ENCODE results near the gene RGP1. TPM values are rescaled to one million over a fixed set of nuclear protein-coding genes. Genes with fewer than 3 reads are reported as not detected.
A peak's percentile ranks its signal among the peaks of the same experiment; 100 is the strongest.

Gene RGP1, protein sequence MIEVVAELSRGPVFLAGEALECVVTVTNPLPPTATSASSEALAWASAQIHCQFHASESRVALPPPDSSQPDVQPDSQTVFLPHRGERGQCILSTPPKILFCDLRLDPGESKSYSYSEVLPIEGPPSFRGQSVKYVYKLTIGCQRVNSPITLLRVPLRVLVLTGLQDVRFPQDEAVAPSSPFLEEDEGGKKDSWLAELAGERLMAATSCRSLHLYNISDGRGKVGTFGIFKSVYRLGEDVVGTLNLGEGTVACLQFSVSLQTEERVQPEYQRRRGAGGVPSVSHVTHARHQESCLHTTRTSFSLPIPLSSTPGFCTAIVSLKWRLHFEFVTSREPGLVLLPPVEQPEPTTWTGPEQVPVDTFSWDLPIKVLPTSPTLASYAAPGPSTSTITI
- total RNA-seq = 10 to 100 TPM; 12.7 to 13.4 TPM

DNA sequence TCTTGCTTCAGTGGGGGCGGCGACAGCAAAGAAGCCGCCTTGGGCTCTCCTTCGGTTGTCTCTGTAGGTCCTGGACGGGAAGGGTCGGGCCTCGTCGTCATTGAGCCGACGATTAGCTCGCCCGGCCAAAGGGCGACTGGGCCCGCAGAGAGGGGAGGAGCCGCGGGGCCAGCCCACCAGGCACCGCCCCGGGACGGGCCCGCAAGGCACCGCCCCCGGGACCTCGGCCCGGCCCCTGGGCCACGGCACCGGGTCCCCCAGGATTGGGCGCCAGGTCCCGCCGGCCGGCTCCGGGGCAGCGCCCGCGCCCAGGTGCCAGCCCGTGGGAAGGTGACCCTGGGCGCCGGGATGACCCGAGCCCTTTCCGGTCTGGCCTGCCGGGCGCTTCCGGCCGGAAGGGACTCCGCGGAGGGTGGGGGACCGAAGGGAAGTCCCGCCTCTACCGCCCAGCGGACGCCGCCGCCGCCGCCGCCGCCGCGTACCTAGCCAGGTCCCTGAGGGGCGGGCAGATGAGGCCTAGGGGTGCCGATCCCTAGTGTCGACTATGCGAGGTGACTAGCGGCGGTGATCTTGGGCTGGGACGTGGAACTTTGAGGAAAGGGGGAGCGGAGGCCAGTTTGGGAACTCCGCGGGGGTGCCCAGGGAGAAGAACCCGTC, at the start of gene RGP1, which contains the start of gene GBA2:
TSS of gene RGP1 (plus strand) at position 430 of the 657 bp plus-strand sequence. CDS start 469 bp downstream, outside the sequence.
TSS of gene GBA2 (minus strand) at position 371 of the 657 bp plus-strand sequence. CDS start 524 bp downstream, outside the sequence.
- H3K4me3 Mint-ChIP-seq = peak within 1 kb of the TSS; percentile 92
- no peaks in the 10 kb centered on the region for H3K9me3 Mint-ChIP-seq
- DNase-seq = peak; percentile 82
- H3K4me1 Mint-ChIP-seq = peaks cover 30% of the 10 kb centered on the region
- peak within 1 kb of the TSS; percentile 87 for H3K27ac Mint-ChIP-seq
- H3K36me3 Mint-ChIP-seq = peaks cover 17% of the 10 kb centered on the region
- no peaks in the 10 kb centered on the region for H3K27me3 Mint-ChIP-seq

DNA sequence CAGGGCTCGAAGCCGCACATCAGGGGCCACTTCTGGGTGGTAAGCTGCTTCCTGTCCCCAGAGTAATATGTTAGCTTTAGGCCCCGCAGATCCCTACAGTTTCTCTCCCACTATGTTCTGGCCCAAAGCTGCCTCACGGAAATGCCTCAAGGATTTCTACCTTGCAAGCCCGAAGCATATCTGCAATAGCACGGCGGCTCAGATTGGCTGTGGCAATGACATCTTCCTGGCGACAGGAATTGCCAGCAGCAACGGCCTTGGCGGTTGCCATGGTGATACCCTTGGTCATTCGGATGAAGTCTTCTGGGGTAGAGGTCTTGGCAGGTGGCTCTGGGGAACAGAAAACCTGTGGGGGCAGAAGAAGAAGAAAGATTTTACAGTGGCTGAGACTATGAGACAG, 49.1 kb upstream of the RGP1 start:
- Mint-ChIP-seq H3K4me1 (peaks cover 5% of the 10 kb centered on the region), H3K27me3 (no peaks in the 10 kb centered on the region), H3K4me3 (no peak overlapping the region), H3K36me3 (peaks cover 18% of the 10 kb centered on the region), H3K9me3 (no peaks in the 10 kb centered on the region), H3K27ac (no peak overlapping the region)
- DNase-seq = no peak

DNA sequence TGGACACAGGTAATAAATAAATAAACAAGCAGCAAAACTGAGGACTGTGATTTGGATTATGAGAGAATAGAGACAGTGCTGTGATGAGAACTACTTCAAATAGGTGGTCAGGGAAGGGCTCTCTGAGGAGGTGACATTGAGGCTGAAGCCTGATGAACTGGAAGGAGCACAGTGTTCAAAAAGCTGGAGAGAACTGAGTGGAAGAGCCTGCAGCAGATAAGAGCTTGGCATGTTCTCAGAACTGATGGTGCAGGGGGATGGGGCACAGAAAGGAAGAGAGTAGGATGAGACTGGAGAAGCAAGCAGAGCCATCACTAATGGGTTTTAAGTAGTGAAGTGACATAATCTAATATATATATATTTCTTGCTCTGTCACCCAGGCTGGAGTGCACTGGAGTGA, 48.1 kb upstream of the RGP1 start:
- Mint-ChIP-seq H3K4me1 (peaks cover 5% of the 10 kb centered on the region), H3K4me3 (no peak overlapping the region), H3K27ac (no peak overlapping the region), H3K36me3 (peaks cover 20% of the 10 kb centered on the region), H3K27me3 (no peaks in the 10 kb centered on the region), H3K9me3 (no peaks in the 10 kb centered on the region)
- DNase-seq = no peak

DNA sequence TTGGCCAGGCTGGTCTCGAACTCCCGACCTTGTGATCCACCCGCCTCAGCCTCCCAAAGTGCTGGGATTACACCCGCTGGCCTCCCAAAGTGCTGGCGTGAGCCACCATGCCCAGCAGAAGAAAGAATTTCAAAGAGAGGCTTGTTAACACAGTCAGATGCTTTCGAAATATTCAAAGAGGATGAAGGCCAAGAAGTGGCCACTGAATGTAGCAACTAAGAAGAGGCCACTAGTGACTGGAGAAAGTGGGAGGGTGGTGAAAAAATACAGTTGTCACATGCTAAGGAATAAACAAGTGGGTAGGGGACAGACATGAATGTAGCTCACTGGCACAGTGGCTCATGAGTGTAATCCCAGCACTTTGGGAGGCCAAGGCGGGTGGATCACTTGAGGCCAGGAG, 46.4 kb upstream of the RGP1 start:
- Mint-ChIP-seq H3K4me1 (no peaks in the 10 kb centered on the region), H3K27ac (no peak overlapping the region), H3K9me3 (no peaks in the 10 kb centered on the region), H3K27me3 (no peaks in the 10 kb centered on the region), H3K36me3 (peaks cover 18% of the 10 kb centered on the region), H3K4me3 (no peak overlapping the region)
- no peak for DNase-seq

DNA sequence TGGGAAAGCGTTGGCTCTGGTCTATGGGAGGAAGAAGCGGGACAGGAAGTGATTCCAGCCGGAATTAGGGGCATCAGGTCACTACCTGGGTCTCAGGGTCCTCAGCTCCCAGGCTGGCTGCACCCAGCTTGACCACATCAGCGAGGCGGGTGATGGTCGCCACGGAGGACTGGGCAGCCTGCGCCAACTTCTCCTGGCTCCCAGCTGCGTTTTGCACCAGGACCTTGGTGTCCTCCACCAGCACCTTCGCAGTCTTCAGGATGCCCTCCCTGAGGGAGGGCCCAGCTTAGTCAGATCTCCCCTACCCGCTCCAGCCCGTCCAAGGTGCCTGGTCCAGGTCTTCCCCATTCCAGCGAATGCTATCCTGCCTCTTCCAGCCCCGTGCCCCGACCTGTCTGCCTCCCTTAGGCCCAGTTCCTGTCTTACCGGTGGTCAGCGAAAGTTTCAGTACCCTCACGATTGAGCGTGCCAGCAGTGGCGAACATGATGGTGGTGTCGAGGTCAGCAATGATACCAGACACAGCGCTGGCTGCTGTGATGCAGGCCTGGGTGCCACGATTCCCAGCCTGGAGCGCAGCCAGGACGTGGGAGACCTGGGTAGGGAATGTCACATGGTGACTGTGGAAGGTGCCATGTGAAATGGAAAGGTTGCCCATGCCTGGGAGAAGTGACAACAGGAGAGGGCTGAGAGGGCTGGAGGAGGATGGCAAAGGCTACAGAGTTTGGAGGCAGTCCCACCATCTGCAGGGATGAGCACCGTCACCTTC, 45.0 kb upstream of the RGP1 start:
- Mint-ChIP-seq H3K36me3 (peaks cover 20% of the 10 kb centered on the region), H3K27me3 (no peaks in the 10 kb centered on the region), H3K9me3 (no peaks in the 10 kb centered on the region), H3K27ac (no peak overlapping the region), H3K4me1 (no peaks in the 10 kb centered on the region), H3K4me3 (no peak overlapping the region)
- no peak for DNase-seq

DNA sequence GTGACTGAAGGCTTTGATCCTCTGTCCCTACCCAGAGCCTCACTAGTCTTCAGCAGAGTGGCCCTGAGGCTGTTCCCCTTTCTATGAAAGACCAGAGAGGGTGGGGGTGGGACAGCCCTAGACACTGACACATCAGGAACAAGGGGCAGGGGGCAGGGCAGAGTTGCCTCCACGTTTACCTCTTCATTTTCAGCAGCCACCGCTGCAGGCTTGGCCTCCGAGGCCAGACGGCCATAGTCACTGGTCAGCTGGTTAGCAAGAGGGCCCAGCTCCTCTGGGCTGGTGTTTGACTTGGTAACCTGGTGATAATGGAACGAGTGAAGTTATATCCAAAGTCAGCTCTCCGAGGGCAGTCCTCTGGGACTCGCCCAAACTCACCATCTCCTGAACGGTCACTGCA, 43.7 kb upstream of the RGP1 start:
- Mint-ChIP-seq H3K27ac (no peak overlapping the region), H3K4me3 (no peak overlapping the region), H3K36me3 (peaks cover 25% of the 10 kb centered on the region), H3K4me1 (no peaks in the 10 kb centered on the region), H3K9me3 (no peaks in the 10 kb centered on the region), H3K27me3 (no peaks in the 10 kb centered on the region)
- no peak for DNase-seq

DNA sequence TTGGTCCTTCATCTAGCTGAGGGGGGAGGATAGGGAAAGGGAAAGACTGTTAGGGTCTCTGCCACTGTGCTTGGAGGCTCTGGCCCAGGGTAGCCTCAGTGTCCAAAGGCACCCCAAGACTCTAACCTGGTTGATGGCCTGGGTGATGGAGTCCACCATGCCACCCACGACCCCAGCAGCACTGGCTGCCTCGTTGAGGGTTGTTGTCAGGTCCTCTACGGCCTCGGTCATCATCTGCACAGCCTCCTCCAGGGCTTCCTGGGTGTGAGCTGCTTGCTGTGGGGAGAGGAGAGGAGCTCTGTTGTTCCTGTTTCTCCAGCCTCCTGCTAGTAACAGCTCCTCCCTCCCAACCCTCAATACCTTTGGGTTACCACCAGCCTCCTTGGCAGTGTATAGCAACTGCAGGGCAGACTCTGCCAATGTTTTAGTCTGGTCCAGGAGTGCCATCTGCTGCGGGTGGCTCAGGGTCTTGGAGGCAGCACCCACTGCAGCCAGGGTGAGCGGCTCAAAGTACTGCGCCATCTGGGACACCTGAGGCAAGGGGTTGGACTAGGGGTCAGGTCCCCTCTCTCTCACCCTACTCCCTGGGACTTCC, 43.2 kb upstream of the RGP1 start:
- DNase-seq = no peak
- Mint-ChIP-seq H3K4me3 (no peak overlapping the region), H3K4me1 (no peaks in the 10 kb centered on the region), H3K27ac (no peak overlapping the region), H3K27me3 (no peaks in the 10 kb centered on the region), H3K9me3 (no peaks in the 10 kb centered on the region), H3K36me3 (peaks cover 30% of the 10 kb centered on the region)

DNA sequence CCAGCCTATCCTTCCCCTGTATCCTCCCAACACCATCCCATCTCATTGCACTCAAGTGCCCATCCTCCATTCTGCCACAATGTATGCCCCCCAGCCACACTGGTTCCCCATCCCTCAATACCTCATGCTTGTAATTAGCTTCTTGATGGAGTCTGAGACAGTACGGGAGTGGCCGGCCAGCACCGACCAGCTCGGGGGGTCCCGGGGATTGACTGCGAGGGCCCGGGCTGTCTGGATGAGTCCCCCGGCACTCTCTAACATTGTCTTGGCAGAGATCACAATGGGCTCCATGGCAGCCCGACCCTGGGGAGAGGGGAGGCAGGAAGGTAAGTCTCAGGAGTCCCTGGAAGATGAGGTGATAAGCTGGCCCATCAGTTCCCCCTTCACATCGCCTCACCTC, 42.1 kb upstream of the RGP1 start:
- H3K4me1 Mint-ChIP-seq = no peaks in the 10 kb centered on the region
- no peaks in the 10 kb centered on the region for H3K9me3 Mint-ChIP-seq
- no peak overlapping the region for H3K4me3 Mint-ChIP-seq
- no peaks in the 10 kb centered on the region for H3K27me3 Mint-ChIP-seq
- no peak for DNase-seq
- peaks cover 33% of the 10 kb centered on the region for H3K36me3 Mint-ChIP-seq
- H3K27ac Mint-ChIP-seq = no peak overlapping the region

DNA sequence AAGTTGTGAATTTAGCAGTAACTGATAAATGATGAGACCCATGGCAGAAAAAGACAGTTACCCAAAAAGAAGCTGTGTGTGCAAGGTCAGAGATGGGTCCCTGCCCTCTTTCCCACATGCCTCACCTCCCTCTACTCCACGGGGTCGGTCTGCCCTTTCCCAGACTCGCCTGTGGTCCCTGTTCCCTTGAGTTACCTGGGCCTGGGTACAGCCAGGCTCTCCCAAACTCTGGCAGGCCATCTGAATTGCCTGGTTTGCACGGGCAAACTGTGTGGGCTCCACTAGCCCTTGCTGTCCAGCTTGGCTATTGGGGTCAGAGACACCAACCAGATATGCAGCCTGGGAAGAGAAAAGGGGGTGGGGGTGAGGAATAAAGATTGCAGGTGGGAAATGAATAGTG, 40.9 kb upstream of the RGP1 start:
- Mint-ChIP-seq H3K27ac (peak overlapping the region; percentile 43), H3K36me3 (peaks cover 28% of the 10 kb centered on the region), H3K4me1 (no peaks in the 10 kb centered on the region), H3K9me3 (no peaks in the 10 kb centered on the region), H3K27me3 (no peaks in the 10 kb centered on the region), H3K4me3 (no peak overlapping the region)
- no peak for DNase-seq

DNA sequence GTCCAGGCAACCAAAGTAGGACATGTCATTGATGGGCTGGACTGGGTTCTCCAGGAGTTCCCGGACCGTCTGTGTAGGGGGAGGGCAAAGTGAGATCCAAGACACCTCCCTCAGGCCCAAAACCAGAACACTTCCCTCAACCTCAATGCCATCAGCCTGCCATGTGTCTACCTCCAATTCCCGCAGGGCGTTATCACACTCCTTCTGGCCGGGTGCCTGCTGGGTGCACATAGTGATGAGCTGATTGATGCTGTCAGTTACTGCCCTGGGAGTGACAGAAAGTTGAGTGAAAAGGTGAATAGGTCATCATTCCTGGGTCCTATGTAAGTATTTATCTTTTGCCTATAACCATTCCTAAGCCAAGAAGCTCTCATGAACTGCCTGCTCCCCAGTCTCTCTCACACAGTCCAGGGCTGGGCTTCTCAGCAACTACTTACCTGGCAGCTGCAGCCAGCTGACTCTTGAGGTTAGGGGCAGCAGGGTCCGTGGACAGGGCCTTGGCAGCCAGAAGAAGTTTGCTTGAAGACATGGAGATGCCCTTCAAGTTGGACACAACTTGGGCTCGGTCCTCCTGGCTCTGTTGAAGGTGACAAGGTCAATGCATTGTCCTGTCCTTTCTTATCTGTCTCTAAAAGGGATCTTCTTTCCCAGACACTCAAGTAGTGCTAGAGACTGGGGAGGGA, 38.1 kb upstream of the RGP1 start:
- Mint-ChIP-seq H3K36me3 (peaks cover 27% of the 10 kb centered on the region), H3K9me3 (no peaks in the 10 kb centered on the region), H3K4me3 (no peak overlapping the region), H3K27me3 (no peaks in the 10 kb centered on the region), H3K27ac (no peak overlapping the region), H3K4me1 (no peaks in the 10 kb centered on the region)
- DNase-seq = no peak

DNA sequence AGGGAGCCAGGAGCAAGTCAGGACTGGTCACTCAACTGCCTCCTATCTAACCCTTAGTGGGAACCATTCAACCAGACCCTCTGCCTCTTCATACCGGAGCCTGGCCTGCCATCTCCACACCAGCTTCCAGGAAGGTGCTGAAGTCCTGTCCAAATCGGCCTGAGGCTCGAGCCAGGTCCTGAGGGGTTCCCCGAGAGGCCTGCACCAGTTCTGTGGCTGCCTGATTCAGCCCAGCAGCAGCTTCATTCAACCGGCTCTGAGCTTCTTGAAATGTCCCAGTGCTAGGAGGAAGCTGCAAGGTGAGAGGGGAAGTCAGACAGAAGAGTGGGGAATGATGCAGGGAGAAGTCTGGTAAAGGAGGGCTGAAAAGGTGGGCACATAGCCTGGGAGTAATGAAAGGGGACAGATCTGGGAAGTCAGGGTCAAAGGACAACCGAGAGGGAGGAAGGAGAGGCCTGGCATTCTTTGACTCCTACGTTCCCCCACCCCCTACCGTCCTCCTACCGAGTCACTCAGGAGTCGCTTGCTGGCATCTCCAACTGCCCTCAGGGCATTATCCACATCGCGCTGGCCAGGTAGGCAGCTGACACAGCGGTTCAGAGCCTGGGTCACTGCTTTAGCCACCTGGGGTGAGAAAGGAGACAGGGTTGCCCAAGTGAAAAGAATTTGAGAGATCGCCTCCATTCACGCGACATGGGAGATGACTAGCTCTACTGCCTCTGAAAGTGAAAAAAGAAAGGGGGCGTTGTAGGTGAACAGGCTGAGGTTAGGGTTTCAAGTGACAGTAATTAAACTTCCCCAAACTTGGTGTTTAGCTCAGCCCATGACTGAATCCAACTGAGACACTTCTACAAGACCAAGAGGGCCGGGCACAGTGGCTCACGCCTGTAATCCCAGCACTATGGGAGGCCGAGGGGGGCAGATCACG, 37.3 kb upstream of the RGP1 start:
- no peaks in the 10 kb centered on the region for H3K9me3 Mint-ChIP-seq
- DNase-seq = no peak
- H3K36me3 Mint-ChIP-seq = peaks cover 30% of the 10 kb centered on the region
- no peak overlapping the region for H3K4me3 Mint-ChIP-seq
- no peak overlapping the region for H3K27ac Mint-ChIP-seq
- no peaks in the 10 kb centered on the region for H3K27me3 Mint-ChIP-seq
- H3K4me1 Mint-ChIP-seq = no peaks in the 10 kb centered on the region

DNA sequence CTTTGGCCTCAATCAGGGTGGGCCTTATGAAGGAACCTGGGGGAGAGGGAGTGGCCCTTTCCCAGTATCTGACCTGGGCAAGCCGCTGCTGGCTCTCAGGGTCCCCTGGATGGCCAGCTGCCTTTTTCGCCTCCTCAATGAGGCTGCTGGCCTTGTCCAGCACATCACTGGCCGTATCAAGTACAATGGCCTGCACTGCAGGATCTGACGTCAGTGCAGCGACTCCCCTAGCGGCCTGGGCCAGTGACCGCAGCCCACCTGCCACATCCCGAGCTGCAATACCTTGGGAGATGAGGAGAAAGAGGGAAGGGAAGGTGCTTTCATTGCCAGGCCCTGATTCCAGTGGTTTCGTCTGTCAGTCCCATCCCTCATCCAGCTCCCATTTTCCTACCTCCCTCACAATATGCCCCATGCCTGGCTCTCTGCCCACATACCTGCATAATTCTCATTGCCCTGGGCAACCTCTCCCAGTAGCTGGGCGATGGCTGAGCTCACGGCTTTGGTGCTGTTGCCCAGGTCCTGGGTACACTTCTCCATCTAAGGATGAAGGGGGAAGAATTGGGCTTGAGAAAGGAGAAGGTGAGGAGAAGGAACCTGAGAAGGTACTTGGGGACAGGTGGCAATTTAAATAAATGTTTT, 36.2 kb upstream of the RGP1 start:
- H3K36me3 Mint-ChIP-seq = peaks cover 21% of the 10 kb centered on the region
- no peaks in the 10 kb centered on the region for H3K9me3 Mint-ChIP-seq
- DNase-seq = no peak
- no peak overlapping the region for H3K4me3 Mint-ChIP-seq
- no peak overlapping the region for H3K27ac Mint-ChIP-seq
- no peaks in the 10 kb centered on the region for H3K27me3 Mint-ChIP-seq
- H3K4me1 Mint-ChIP-seq = no peaks in the 10 kb centered on the region

DNA sequence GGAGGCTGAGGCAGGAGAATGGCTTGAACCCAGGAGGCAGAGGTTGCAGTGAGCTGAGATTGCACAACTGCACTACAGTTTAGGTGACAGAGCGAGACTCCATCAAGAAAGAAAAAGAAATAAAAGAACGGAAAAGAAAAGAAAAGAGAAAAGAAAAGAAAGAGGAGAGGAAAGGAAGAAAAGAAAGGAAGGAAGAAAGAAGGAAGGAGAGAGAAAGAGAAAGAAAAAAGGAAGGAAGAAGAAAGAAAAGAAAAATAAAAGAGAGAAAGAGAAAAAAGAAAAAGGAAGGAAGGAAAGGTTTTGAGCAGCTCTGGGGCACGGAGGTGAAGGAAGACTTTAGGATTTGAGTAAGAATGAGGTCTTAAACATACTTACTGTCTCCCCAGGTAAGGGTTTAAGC, 35.5 kb upstream of the RGP1 start:
- Mint-ChIP-seq H3K27me3 (no peaks in the 10 kb centered on the region), H3K9me3 (no peaks in the 10 kb centered on the region), H3K4me1 (no peaks in the 10 kb centered on the region), H3K36me3 (peaks cover 24% of the 10 kb centered on the region), H3K4me3 (no peak overlapping the region), H3K27ac (no peak overlapping the region)
- no peak for DNase-seq
